Osteoblast (primary cell): ENCODE data around the gene DNAH8. TPM values are rescaled to one million over a fixed set of nuclear protein-coding genes. Genes with fewer than 3 reads are reported as not detected.
A peak's percentile ranks its signal among the peaks of the same experiment; 100 is the strongest.

Experiments used
- DNase-seq: peaks from one replicate; pipeline ENCODE4 v3.0.0; 2011; ENCODE audit warnings: low spot score, mixed read lengths; ENCODE audit not compliant: insufficient read length; ENCODE audit errors: missing footprints
- H2AFZ ChIP-seq: 2 replicates; pipeline ENCODE4 v1.6.0; 2011; ENCODE audit warnings: mild to moderate bottlenecking, low read length
- H3K27ac ChIP-seq: 2 replicates; pipeline ENCODE4 v1.5.1; 2011; ENCODE audit warnings: mild to moderate bottlenecking, low read depth, low read length, moderate library complexity
- H3K27me3 ChIP-seq: 2 replicates; pipeline ENCODE4 v1.6.0; 2012; ENCODE audit warnings: mild to moderate bottlenecking, control low read depth, inconsistent platforms, low read length, moderate library complexity; ENCODE audit not compliant: insufficient read depth
- H3K36me3 ChIP-seq: 2 replicates; pipeline ENCODE4 v1.5.1; 2011; ENCODE audit warnings: mild to moderate bottlenecking, low read length, control low read depth, moderate library complexity; ENCODE audit not compliant: insufficient read depth
- H3K4me1 ChIP-seq: 2 replicates; pipeline ENCODE4 v1.5.1; 2011; ENCODE audit warnings: mild to moderate bottlenecking, low read length, control low read depth, moderate library complexity; ENCODE audit not compliant: insufficient read depth
- H3K4me2 ChIP-seq: 2 replicates; pipeline ENCODE4 v1.6.0; 2011; ENCODE audit warnings: mild to moderate bottlenecking, low read length; ENCODE audit not compliant: insufficient read depth
- H3K4me3 ChIP-seq: fragments of 200-600 bp; sonication (generic); 3 replicates; pipeline ENCODE4 v1.5.1; 2012; ENCODE audit warnings: mild to moderate bottlenecking, low read length, inconsistent platforms; ENCODE audit not compliant: insufficient read depth
- H3K79me2 ChIP-seq: 2 replicates; pipeline ENCODE4 v1.6.0; 2012; ENCODE audit warnings: mild to moderate bottlenecking, low read length, control low read depth, inconsistent platforms; ENCODE audit not compliant: insufficient read depth
- H3K9me3 ChIP-seq: 2 replicates; pipeline ENCODE4 v1.5.1; 2011; ENCODE audit warnings: low read depth, low read length, control low read depth
- H4K20me1 ChIP-seq: 2 replicates; pipeline ENCODE4 v1.6.0; 2012; ENCODE audit warnings: mild to moderate bottlenecking, low read length, control low read depth; ENCODE audit not compliant: insufficient read depth
- CTCF ChIP-seq: IDR thresholded peaks from 2 replicates; pipeline ENCODE4 v1.5.1; 2011; ENCODE audit warnings: mild to moderate bottlenecking, low read depth, low read length, moderate library complexity; ENCODE audit errors: extremely low read depth
- total RNA-seq: library from RNA; depleted of rRNA; stranded (reverse); fragments of >200 nt; gene quantifications from 2 replicates; pipeline ENCODE4 v1.2.3, GENCODE V29; 2012

Gene DNAH8
- total RNA-seq, 1 donor = 0.36 TPM

GRCh38 chr6:39060467-39061160, 345.5 kb downstream of the DNAH8 start:
- no peaks in the 10 kb centered on the region for H4K20me1 ChIP-seq
- no peaks in the 10 kb centered on the region for H3K27me3 ChIP-seq
- no peak overlapping the region for H3K4me3 ChIP-seq
- no peak overlapping the region for H3K4me2 ChIP-seq
- no peaks in the 10 kb centered on the region for H3K4me1 ChIP-seq
- peak; percentile 4 for DNase-seq
- H3K27ac ChIP-seq = no peak overlapping the region
- H3K79me2 ChIP-seq = no peaks in the 10 kb centered on the region
- no peak for TF ChIP-seq CTCF
- no peaks in the 10 kb centered on the region for H3K9me3 ChIP-seq
- no peak overlapping the region for H2AFZ ChIP-seq
- no peaks in the 10 kb centered on the region for H3K36me3 ChIP-seq

- H3K4me3 ChIP-seq = no peak overlapping the region
- no peak overlapping the region for H3K4me2 ChIP-seq
- H3K4me1 ChIP-seq = no peaks in the 10 kb centered on the region
- no peaks in the 10 kb centered on the region for H4K20me1 ChIP-seq
- no peaks in the 10 kb centered on the region for H3K27me3 ChIP-seq
- no peak overlapping the region for H2AFZ ChIP-seq
- H3K79me2 ChIP-seq = no peaks in the 10 kb centered on the region
- H3K27ac ChIP-seq = no peak overlapping the region
- DNase-seq = peak; percentile 6
- H3K9me3 ChIP-seq = no peaks in the 10 kb centered on the region
- TF ChIP-seq CTCF = no peak
- no peaks in the 10 kb centered on the region for H3K36me3 ChIP-seq
Observed at GRCh38 chr6:39061182-39061581, 346.1 kb downstream of the DNAH8 start.

- TF ChIP-seq CTCF = no peak
- Histone ChIP-seq H3K4me1 (no peaks in the 10 kb centered on the region), H3K4me2 (no peak overlapping the region)
Observed at GRCh38 chr6:39061588-39061987, 346.5 kb downstream of the DNAH8 start.

GRCh38 chr6:39062014-39062740, 347.1 kb downstream of the DNAH8 start:
- Histone ChIP-seq H3K79me2 (no peaks in the 10 kb centered on the region), H3K4me3 (no peak overlapping the region), H3K27me3 (no peaks in the 10 kb centered on the region), H3K4me2 (no peak overlapping the region), H3K36me3 (no peaks in the 10 kb centered on the region), H2AFZ (no peak overlapping the region), H3K4me1 (no peaks in the 10 kb centered on the region), H4K20me1 (no peaks in the 10 kb centered on the region), H3K9me3 (no peaks in the 10 kb centered on the region), H3K27ac (no peak overlapping the region)
- DNase-seq = peak; percentile 21
- TF ChIP-seq CTCF = no peak

More at GRCh38 chr6:39061588-39061987, 346.5 kb downstream of the DNAH8 start:
- Histone ChIP-seq H3K27ac (no peak overlapping the region), H4K20me1 (no peaks in the 10 kb centered on the region), H3K9me3 (no peaks in the 10 kb centered on the region), H3K27me3 (no peaks in the 10 kb centered on the region), H3K79me2 (no peaks in the 10 kb centered on the region), H2AFZ (no peak overlapping the region), H3K4me3 (no peak overlapping the region), H3K36me3 (no peaks in the 10 kb centered on the region)
- peak; percentile 41 for DNase-seq
